VCaP (cell line): ENCODE measurements around the gene NKAIN2.
"Not testable (repeated sequence)": the region's sequence is repeated elsewhere in the genome, so short reads cannot be mapped to it uniquely, and the experiment has no call there.

Source experiments
- H3K27ac ChIP-seq: fragments of 450-650 bp; 2 replicates; pipeline ENCODE4 v1.5.1; 2017
- CTCF ChIP-seq: fragments of 450-650 bp; conservative IDR thresholded peaks from 2 replicates; pipeline ENCODE4 v1.5.1; 2017; ENCODE audit warnings: mild to moderate bottlenecking, moderate library complexity

NKAIN2 gene

GRCh38 chr6:124008000-124008987 is 204.6 kb downstream of the NKAIN2 start:
- no peak overlapping the region for H3K27ac ChIP-seq
- TF ChIP-seq CTCF = no peak

GRCh38 chr6:124008988-124009765 is 205.5 kb downstream of the NKAIN2 start:
- no peak for TF ChIP-seq CTCF

GRCh38 chr6:124010574-124010973 is 206.9 kb downstream of the NKAIN2 start:
- TF ChIP-seq CTCF = no peak
- H3K27ac ChIP-seq = no peak overlapping the region

More at GRCh38 chr6:124008988-124009765, 205.5 kb downstream of the NKAIN2 start:
- H3K27ac ChIP-seq = no peak overlapping the region

GRCh38 chr6:124011180-124011579 is 207.5 kb downstream of the NKAIN2 start:
- no peak for TF ChIP-seq CTCF
- no peak overlapping the region for H3K27ac ChIP-seq

GRCh38 chr6:124022051-124022450 is 218.4 kb downstream of the NKAIN2 start:
- H3K27ac ChIP-seq = not testable (repeated sequence)

GRCh38 chr6:124022641-124023040 is 219.0 kb downstream of the NKAIN2 start:
- TF ChIP-seq CTCF = no peak
- H3K27ac ChIP-seq = no peak overlapping the region

- H3K27ac ChIP-seq = no peak overlapping the region
- TF ChIP-seq CTCF = no peak
Measured at GRCh38 chr6:124026694-124027093, 223.0 kb downstream of the NKAIN2 start.
